Activated CD8-positive, alpha-beta memory T cell treated with anti-CD3 and anti-CD28 coated beads, Interleukin-2, amount 50 U/mL, for 4 hours (primary cell): ENCODE measurements around the gene SLC39A11.
"Not testable (repeated sequence)": the region's sequence is repeated elsewhere in the genome, so short reads cannot be mapped to it uniquely, and the experiment has no call there.

ENCODE experiments used
- DNase-seq: peaks from one replicate; pipeline ENCODE4 v3.0.0-alpha.2; 2020

Gene SLC39A11

GRCh38 chr17:72903522-72903921 lies 189.0 kb downstream of the SLC39A11 start:
- DNase-seq: no peak

DNA sequence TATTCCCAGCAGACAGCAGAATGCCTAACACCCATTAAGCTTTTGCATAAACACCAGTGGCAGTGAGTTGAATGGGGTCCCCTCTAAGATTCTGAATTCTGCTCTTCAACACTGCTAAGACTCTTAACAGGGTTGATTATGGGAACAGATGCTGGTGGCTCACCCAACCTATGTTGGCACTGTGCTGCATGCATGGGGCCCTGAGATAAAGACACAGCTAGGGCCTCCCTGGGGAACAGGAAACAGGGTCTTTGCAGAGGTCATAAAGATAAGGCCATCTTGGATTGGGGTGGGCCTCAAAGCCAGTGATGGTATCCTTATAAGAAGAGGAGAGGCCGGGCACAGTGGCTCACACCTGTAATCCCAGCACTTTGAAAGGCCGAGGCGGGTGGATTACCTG lies 190.8 kb downstream of the SLC39A11 start:
- no peak for DNase-seq

DNA sequence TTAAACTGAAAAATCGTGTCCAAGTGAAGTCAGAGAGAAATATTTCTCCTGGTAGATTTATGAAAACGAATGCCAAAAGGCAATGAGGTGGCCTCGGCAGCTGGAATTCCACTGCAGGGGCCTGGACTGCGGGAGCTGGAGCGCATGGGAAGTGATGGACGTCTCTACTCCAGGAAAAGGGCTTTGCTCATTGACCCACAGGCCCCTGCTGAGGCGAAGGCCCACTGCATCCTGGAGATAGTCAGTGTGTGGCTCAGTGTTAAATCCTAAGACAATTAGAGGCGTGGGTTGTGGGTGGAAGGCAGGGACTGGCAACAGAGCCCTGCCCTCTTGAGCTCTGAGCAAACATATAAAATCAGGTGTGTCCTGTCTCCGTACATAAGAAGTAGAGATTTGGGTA lies 191.4 kb downstream of the SLC39A11 start:
- DNase-seq: no peak

DNA sequence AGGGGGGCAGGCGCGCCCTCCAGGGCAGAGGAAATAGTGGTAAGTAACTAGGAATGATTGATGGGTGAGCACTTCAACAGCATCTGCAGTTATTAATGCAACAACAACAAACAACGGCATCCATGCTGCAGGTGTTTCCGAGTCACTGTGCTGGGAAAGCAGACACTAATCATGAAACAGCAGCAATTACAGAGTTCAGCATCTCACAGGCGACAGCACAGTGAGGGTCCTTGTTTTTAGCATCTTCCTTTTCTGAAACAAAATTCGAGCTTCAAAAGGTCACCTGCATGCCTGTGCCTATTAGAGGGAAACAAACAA lies 191.9 kb downstream of the SLC39A11 start:
- no peak for DNase-seq

- DNase-seq: no peak
Measured at GRCh38 chr17:72898725-72899124, 193.8 kb downstream of the SLC39A11 start.

- DNase-seq: not testable (repeated sequence)
Measured at GRCh38 chr17:72896288-72896687, 196.2 kb downstream of the SLC39A11 start.

DNA sequence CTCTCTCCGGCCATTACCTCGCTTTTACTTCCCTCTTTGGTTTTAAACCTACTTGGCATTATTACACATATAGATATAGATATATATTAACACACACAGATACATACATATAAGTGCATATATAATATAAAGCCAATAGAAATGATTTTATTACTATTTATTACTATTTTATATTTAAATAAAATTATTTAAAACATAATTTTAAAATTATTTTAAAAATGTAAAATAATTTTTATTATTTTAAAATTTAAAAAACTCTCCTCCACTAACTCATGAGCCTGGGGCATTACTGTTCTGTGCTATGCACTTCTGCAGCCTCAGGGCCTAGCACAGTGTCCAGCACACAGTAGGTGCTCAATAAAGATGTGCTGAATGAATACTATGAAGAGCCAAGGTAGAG lies 200.9 kb downstream of the SLC39A11 start:
- no peak for DNase-seq

- no peak for DNase-seq
Measured at GRCh38 chr17:72890711-72891110, 201.8 kb downstream of the SLC39A11 start.

DNA sequence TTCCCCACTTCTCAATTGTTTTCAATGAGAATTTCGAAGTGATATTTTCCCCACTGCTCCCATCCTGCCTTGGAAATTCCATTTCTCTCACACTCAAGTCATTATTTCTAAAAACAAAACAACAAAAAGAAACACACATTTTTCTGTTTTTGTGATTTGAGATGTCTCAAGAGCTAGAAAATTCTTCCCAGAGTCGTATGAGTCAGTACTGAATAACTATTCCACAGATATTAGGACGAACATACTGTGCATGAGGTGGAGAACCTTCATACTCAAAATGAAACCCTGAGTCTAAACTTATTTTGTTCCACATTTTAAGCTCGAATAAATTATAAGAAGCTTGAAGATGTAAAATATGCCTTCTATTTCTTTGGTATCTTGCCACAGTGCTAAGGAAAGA lies 204.6 kb downstream of the SLC39A11 start:
- no peak for DNase-seq

- DNase-seq: no peak
Measured at GRCh38 chr17:72887322-72887721, 205.2 kb downstream of the SLC39A11 start.

DNA sequence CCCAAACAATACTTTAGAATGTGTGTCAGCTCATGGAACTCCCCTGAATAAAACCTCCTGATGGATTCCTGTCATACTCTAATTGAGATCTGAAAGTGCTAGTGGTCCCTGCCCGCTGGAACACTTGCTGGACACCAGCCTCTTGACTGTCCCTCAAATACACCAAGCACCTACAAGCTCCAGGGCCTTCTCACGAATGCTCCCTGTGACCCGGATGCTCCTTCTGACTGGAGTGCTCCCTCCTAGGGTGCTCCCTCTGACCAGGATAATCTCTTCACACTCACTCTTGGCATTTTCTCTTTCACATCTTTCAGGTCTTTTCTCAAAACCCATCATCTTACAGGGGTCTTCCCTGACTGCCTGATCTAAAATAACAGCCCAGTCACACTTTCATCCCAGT lies 205.9 kb downstream of the SLC39A11 start:
- DNase-seq: no peak

DNA sequence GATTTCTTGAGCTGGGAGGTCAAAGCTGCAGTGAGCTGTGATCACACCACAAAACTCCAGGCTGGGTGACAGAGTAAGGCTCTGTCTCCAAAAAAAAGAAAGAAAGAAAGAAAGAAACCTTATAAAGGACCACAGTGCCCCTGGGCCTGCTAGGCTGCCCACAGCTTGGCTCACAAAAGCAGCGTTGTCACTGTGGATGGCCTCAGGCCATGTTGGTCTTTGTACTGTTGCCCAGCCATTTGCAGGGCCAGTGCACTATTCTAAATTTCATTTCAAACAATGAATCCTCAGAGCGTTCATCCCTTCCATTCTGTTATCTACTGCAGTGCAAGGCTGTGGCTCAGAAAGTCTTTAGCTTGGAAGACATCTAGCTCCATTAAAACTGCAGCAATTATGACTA lies 208.4 kb downstream of the SLC39A11 start:
- no peak for DNase-seq

DNA sequence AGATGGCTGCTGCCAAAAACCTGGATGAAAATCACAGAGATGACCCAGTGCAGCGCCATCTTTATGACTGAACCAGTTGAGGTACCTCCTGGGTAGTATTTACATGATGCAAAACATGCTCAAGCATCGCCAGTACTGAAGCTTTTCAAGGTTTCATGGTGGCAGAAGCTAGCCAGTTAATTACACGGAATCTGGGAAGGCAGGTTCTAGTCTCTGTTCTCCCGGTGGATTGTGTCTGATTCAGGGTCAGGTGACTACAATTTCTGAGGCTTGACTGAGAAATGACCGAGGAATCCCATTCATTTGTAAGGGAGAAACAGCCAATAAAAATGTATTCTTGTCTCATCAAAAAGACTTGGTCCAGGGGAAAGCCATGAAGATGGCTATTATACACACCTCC lies 209.1 kb downstream of the SLC39A11 start:
- no peak for DNase-seq

- DNase-seq: no peak
Measured at GRCh38 chr17:72882426-72882825, 210.1 kb downstream of the SLC39A11 start.

- DNase-seq: no peak
Measured at GRCh38 chr17:72879877-72880276, 212.6 kb downstream of the SLC39A11 start.

- no peak for DNase-seq
Measured at GRCh38 chr17:72878975-72879660, 213.4 kb downstream of the SLC39A11 start.

DNA sequence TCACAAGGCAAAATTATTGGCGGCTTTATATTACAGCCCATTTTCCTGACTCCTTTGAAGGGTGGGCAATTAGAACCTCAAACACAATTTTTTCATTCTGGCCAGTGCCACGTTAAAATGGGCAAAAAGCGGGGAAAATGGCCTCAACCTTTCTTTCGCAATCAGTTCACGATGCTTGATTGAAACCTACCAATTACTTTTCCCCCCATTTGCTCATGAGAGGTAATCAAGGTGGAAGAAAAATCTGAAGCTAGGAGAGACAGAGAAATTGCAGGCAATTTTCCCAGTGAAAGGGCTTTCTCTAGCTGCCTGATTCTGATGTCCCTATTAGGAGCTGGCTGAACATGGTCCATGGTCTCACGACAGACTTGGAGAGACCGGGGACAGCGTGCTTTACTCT lies 215.1 kb downstream of the SLC39A11 start:
- no peak for DNase-seq

- DNase-seq: no peak
Measured at GRCh38 chr17:72876413-72876812, 216.1 kb downstream of the SLC39A11 start.

GRCh38 chr17:72875361-72875760 lies 217.1 kb downstream of the SLC39A11 start:
- no peak for DNase-seq

DNA sequence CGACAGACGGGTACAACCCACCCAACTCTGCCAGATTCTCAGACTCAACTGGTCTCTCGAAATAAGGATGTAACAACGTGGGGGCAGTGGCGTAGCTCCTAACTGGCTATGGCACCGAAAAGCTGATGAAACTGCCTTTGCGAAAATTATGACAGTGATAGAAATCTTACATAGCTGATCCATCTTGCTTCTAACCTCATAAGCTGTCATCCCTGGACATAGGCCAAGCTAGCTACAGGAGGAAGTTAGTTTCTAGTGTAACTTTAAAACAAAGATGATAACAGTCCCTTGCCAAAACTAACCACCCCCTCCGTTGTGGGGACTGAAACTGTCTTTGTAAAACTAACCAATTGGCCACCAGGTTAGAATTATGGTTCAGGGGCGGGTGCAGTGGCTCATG lies 220.1 kb downstream of the SLC39A11 start:
- DNase-seq: no peak

GRCh38 chr17:72870367-72870985 lies 222.0 kb downstream of the SLC39A11 start:
- DNase-seq: no peak

- no peak for DNase-seq
Measured at GRCh38 chr17:72869630-72870029, 222.9 kb downstream of the SLC39A11 start.

DNA sequence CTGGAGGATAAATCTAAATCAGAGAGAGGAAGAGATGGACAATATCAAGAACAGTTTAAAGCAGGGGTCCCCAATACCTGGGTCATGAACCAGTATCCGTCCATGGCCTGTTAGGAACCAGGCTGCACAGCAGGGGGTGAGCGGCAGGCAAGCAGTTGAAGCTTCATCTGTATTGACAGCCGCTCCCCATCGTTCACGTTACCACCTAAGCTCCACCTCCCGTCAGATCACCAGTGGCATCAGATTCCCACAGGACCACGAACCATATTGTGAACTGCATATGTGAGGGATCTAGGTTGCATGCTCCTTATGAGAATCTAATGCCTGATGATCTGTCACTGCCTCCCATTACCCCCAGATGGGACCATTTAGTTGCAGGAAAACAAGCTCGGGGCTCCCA lies 226.5 kb downstream of the SLC39A11 start:
- DNase-seq: no peak

DNA sequence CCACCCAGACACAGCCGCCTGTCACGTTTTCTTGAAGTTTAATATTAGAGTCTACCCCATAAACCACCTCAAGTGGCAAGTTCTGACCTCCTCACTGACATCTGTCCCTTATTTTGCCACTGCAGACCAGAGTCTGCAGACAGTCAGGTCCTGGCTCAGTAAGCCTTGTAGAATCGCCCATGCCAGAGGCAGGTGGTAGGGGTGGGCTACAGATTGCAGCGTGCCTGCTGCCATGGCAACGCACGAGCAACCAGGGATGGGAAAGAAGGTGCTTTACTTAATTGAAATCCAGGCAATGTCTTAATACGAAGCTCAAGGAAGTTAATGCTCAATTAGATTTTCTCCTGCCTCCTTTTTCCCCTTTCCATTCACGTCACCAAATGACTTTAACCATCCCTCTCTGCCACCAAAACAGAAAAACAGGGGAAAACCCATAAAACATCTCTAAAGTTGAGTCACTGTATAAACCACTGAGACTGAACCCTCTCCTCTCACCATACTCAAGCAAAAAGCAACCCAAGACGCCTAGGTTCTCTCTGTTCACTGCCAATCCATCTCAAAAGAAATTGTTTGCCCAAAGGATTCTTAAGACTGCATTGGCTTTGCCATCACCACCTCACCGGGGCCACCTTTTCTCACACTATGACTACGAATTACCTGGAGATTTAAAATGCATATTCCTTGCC lies 228.8 kb downstream of the SLC39A11 start:
- no peak for DNase-seq
